Fibroblast of pulmonary artery (primary cell): ENCODE data around the gene RNF121.

ENCODE experiments used
- DNase-seq: peaks from one replicate; pipeline ENCODE4 v3.0.0-alpha.2; 2010; ENCODE audit warnings: low read depth
- H3K4me3 ChIP-seq: replicated peaks from 2 replicates; pipeline ENCODE4 v1.5.1; 2011; ENCODE audit warnings: low read depth, mild to moderate bottlenecking, control low read depth, low read length, moderate library complexity
- TF ChIP-seq, protein P1 (sequence below): IDR thresholded peaks from 2 replicates; pipeline ENCODE4 v1.5.1; 2011; ENCODE audit warnings: mild to moderate bottlenecking, control low read depth, low read length, inconsistent platforms; ENCODE audit errors: missing control alignments

Gene RNF121

DNA sequence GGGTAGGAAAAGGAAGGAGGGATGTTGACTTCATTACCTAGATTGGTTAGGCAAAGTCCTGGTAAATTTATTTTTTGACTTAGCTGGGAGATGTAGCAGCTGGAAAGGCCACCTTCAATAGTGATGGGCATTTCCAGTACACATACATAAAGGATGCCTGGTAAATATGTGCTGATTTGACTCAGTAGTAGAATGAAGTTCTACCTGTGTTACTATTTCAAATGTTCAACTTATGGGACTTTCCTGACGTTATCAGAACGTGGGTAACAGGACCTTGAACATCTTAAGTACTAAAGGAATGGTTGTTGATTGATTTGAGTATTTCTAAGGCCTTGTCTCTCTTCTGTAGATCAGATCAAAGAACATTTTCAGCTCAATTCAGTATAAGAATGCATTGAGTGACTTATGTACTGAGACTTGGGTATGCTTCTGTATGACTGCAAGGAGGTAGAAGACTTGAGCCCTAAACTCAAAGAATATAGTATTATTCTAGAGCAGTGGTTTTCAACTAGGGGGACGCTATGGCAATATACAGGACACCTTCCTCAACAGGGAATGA is 27.1 kb downstream of the RNF121 start:
- TF ChIP-seq, protein P1, sequence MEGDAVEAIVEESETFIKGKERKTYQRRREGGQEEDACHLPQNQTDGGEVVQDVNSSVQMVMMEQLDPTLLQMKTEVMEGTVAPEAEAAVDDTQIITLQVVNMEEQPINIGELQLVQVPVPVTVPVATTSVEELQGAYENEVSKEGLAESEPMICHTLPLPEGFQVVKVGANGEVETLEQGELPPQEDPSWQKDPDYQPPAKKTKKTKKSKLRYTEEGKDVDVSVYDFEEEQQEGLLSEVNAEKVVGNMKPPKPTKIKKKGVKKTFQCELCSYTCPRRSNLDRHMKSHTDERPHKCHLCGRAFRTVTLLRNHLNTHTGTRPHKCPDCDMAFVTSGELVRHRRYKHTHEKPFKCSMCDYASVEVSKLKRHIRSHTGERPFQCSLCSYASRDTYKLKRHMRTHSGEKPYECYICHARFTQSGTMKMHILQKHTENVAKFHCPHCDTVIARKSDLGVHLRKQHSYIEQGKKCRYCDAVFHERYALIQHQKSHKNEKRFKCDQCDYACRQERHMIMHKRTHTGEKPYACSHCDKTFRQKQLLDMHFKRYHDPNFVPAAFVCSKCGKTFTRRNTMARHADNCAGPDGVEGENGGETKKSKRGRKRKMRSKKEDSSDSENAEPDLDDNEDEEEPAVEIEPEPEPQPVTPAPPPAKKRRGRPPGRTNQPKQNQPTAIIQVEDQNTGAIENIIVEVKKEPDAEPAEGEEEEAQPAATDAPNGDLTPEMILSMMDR = no peak
- H3K4me3 ChIP-seq = no peak overlapping the region
- DNase-seq = no peak

DNA sequence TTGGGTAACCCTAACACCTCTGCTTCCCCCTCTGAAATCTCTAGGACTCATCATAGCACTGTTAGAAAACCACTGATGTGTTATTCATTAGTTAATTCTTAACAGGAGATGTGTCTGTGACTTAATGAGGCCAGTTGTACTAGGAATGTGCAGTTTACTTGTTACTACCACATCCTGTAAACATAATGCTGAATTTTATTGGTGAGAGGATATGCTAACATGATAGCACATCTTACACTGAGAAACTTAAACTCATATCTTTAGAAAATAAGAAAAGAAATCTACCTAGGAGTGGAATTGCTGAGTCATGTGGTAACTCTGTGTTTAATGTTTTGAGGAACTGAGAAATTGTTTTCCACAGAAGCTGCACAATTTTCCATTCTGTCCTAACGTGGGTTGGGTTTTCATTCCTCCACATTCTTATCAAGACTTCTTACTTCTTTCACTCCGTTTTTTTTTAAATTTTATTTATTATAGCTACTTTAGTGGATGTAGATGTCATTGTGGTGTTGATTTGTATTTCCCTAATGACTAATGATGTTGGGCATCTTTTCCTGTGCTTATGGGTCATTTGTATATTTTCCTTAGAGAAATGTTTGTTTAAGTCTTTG is 33.7 kb downstream of the RNF121 start:
- TF ChIP-seq, protein P1 = no peak
- no peak overlapping the region for H3K4me3 ChIP-seq
- peak; percentile 60 for DNase-seq

DNA sequence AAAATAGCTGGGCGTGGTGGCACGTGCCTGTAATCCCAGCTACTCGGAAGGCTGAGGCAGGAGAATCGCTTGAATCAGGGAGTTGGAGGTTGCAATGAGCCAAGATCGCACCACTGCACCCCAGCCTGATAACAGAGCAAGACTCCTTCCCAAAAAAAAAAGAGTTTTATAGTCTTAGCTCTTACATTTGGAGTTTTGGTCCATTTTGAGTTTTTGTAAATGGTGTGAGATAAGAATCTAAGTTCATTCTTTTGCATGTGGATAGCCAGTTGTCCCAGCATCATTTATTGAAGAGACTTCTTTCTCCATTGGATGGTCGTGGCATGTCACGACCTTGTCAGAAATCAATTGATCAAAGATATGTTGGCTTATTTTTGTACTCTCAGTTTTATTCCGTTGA is 34.6 kb downstream of the RNF121 start:
- TF ChIP-seq, protein P1 = no peak
- H3K4me3 ChIP-seq = no peak overlapping the region
- no peak for DNase-seq

DNA sequence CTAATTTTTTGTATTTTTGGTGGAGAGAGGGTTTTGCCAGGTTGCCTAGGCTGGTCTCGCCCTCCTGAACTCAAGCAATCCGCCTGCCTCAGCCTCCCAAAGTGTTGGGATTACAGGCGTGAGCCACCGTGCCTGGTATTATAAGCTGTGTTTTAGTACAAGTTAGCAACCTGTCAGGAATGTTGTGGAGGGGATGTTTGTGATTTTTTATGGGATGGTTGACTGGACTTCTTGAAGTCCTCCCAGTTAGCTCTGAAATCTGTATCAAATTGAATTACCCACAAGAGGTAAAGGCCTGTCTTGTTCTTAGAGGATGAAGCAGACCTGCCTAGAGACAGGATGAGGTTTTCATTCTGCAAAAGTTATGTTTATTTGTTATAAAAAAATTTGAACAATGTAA is 35.8 kb downstream of the RNF121 start:
- TF ChIP-seq, protein P1 = no peak
- no peak for DNase-seq
- H3K4me3 ChIP-seq = no peak overlapping the region

DNA sequence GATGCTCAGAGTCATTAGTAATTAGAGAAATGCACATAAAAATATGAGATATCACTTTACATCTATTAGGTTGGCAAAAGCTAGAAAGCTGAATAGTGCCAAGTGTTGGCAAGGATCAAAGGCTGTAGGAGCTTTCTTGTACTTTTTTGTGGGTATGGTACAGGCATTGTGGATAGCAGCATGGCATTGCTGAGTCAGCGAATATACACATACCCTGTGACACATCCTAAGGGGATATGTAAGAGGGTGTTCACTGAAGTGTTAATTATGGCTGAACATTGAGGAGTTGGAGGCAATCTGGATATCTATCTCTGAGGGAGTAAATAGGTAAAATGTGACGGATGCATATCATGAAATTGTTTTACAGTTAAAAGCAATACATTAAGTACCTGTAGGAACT is 42.8 kb downstream of the RNF121 start:
- TF ChIP-seq, protein P1 = no peak
- DNase-seq = no peak
- H3K4me3 ChIP-seq = no peak overlapping the region

DNA sequence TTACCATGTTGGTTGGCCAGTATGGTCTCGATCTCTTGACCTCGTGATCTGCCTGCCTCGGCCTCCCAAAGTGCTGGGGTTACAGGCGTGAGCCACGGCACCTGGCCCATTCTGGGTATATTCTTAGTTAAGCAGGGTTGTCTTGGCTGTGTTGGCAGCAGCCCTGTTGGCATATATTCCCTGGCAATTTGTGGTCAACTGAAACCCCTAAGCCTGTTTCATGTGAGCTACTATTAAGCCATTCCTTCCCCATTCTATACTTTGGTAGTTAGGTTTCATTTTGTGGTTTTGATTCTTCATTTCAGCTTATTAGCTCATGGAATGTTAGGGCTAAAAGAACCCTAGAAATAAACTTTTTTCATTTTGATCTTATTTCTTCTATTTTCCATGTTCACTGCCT is 47.7 kb downstream of the RNF121 start:
- TF ChIP-seq, protein P1 = no peak
- no peak for DNase-seq
- H3K4me3 ChIP-seq = no peak overlapping the region

DNA sequence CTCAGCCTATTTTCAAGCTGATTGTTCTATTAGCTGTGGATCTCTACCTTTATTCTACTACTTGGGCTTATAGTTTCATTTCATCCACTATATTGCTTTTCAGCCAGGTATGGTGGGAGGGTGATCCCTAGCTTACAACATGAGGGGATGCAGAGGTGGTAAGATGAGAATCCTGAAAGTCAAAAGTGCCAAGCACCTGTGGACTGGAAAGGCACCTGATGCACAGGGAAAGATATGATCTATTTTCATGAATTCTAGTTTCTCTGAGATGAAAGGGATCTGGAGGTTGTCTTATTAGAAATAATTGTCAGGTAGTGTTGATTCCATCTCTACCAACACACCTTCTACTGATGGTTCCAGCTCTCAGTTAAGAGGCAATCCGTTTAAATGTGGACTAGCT is 48.2 kb downstream of the RNF121 start:
- H3K4me3 ChIP-seq = no peak overlapping the region
- no peak for DNase-seq
- TF ChIP-seq, protein P1 = no peak
